IMR-90 (cell line): ENCODE data around the gene SLC2A10. TPM values are rescaled to one million over a fixed set of nuclear protein-coding genes. Genes with fewer than 3 reads are reported as not detected.

Source experiments
- ATAC-seq: fragments of 200-7000 bp; cut with Tn5 transposase; 2 replicates; pipeline ENCODE4 v1.9.1; 2020; ENCODE audit warnings: low read depth, mild to moderate bottlenecking, moderate library complexity
- BruUV-seq: library from RNA; stranded (reverse); fragments of 400-500 nt; replicated peaks from 2 replicates; lab custom pipeline; 2021; lab: Mats Ljungman, UMichigan
- CTCF ChIA-PET: fragments of 300-600 bp; formaldehyde crosslinking; extraction: SDS; loops from one replicate; lab custom pipeline; 2021; ENCODE audit warnings: antibody characterized with exemption; lab: Yijun Ruan, JAX
- POLR2A ChIA-PET: fragments of 300-600 bp; sonication (Branson Sonifier 250); formaldehyde crosslinking; loops from one replicate; lab custom pipeline; 2022; ENCODE audit warnings: antibody characterized with exemption; ENCODE audit not compliant: unreplicated experiment; lab: Charles Lee
- DNase-seq: peaks from one replicate; pipeline ENCODE4 v3.0.0; 2013
- H2AFZ ChIP-seq: replicated peaks from 2 replicates; pipeline ENCODE3; 2013; ENCODE audit warnings: low read length, mild to moderate bottlenecking; ENCODE audit not compliant: poor library complexity
- H2AK5ac ChIP-seq: 2 replicates; pipeline ENCODE4 v1.6.1; 2013; ENCODE audit warnings: low read depth, low read length, inconsistent platforms
- H2AK9ac ChIP-seq: replicated peaks from 2 replicates; pipeline ENCODE3; 2013; ENCODE audit warnings: mild to moderate bottlenecking, low read depth, low read length, moderate library complexity; ENCODE audit not compliant: poor library complexity
- H2BK120ac ChIP-seq: 2 replicates; pipeline ENCODE4 v1.6.1; 2013; ENCODE audit warnings: low read depth, low read length, inconsistent platforms
- H2BK15ac ChIP-seq: 3 replicates; pipeline ENCODE4 v1.6.1; 2013; ENCODE audit warnings: low read depth, low read length, inconsistent platforms
- H2BK20ac ChIP-seq: 2 replicates; pipeline ENCODE4 v1.6.1; 2013; ENCODE audit warnings: low read depth, mild to moderate bottlenecking, inconsistent platforms, low read length, moderate library complexity
- H2BK5ac ChIP-seq: 2 replicates; pipeline ENCODE4 v1.6.1; 2013; ENCODE audit warnings: mild to moderate bottlenecking, low read depth, low read length, inconsistent platforms; ENCODE audit not compliant: poor library complexity, severe bottlenecking
- H3K14ac ChIP-seq: replicated peaks from 2 replicates; pipeline ENCODE4 v1.6.1; 2013; ENCODE audit warnings: low read depth, low read length, inconsistent platforms
- H3K18ac ChIP-seq: 2 replicates; pipeline ENCODE4 v1.6.1; 2013; ENCODE audit warnings: low read depth, low read length, control low read depth
- H3K23ac ChIP-seq: 2 replicates; pipeline ENCODE4 v1.6.1; 2013; ENCODE audit warnings: low read depth, low read length, inconsistent platforms
- H3K27ac ChIP-seq: 2 replicates; pipeline ENCODE4 v1.5.1; 2013; ENCODE audit warnings: mild to moderate bottlenecking, control low read depth, low read length; ENCODE audit not compliant: insufficient read depth
- H3K27me3 ChIP-seq: 2 replicates; pipeline ENCODE4 v1.6.1; 2013; ENCODE audit warnings: low read length; ENCODE audit not compliant: control insufficient read depth, insufficient read depth
- H3K36me3 ChIP-seq: 2 replicates; pipeline ENCODE4 v1.6.1; 2013; ENCODE audit warnings: low read length, mixed read lengths; ENCODE audit not compliant: control insufficient read depth, insufficient read depth
- H3K4ac ChIP-seq: 2 replicates; pipeline ENCODE4 v1.6.1; 2013; ENCODE audit warnings: low read depth, low read length, inconsistent platforms
- H3K4me1 ChIP-seq: 2 replicates; pipeline ENCODE4 v1.6.1; 2013; ENCODE audit warnings: low read length, mixed read lengths; ENCODE audit not compliant: control insufficient read depth, insufficient read depth
- H3K4me2 ChIP-seq: 2 replicates; pipeline ENCODE4 v1.6.1; 2013; ENCODE audit warnings: low read depth, mild to moderate bottlenecking, control low read depth, low read length, moderate library complexity
- H3K4me3 ChIP-seq: 2 replicates; pipeline ENCODE4 v1.5.1; 2013; ENCODE audit warnings: low read depth, mild to moderate bottlenecking, control low read depth, low read length, moderate library complexity; ENCODE audit not compliant: insufficient read depth
- H3K56ac ChIP-seq: 2 replicates; pipeline ENCODE4 v1.6.1; 2013; ENCODE audit warnings: low read length, inconsistent platforms; ENCODE audit not compliant: insufficient read depth; ENCODE audit errors: extremely low read depth
- H3K79me1 ChIP-seq, 2 experiments: 2 replicates each; pipeline ENCODE4 v1.6.1; 2013; ENCODE audit warnings: low read length in 2 of 2, inconsistent platforms in 1 of 2, low read depth in 1 of 2
- H3K9ac ChIP-seq: 2 replicates; pipeline ENCODE4 v1.6.1; 2013; ENCODE audit warnings: low read depth, low read length, control low read depth
- H3K9me1 ChIP-seq: 2 replicates; pipeline ENCODE4 v1.6.1; 2013; ENCODE audit warnings: low read length, inconsistent platforms; ENCODE audit not compliant: insufficient read depth
- H3K9me3 ChIP-seq: 2 replicates; pipeline ENCODE4 v1.6.1; 2013; ENCODE audit warnings: low read length; ENCODE audit not compliant: control insufficient read depth, insufficient read depth
- H4K20me1 ChIP-seq: 2 replicates; pipeline ENCODE4 v1.6.1; 2013; ENCODE audit warnings: low read length, inconsistent platforms; ENCODE audit not compliant: insufficient read depth
- H4K5ac ChIP-seq: 2 replicates; pipeline ENCODE4 v1.6.1; 2013; ENCODE audit warnings: mild to moderate bottlenecking, low read depth, low read length, control low read depth
- H4K8ac ChIP-seq, 2 experiments: 2 replicates each; pipeline ENCODE4 v1.6.1; 2013; ENCODE audit warnings: low read depth in 2 of 2, low read length in 2 of 2, control low read depth in 1 of 2, inconsistent platforms in 1 of 2
- H4K91ac ChIP-seq: 2 replicates; pipeline ENCODE4 v1.6.1; 2013; ENCODE audit warnings: low read depth, low read length, inconsistent platforms; ENCODE audit not compliant: insufficient read depth
- BHLHE40 ChIP-seq: fragments of 150-350 bp; IDR thresholded peaks from 2 replicates; pipeline ENCODE4 v1.6.1; 2016; ENCODE audit warnings: mild to moderate bottlenecking, low read depth, low read length
- CEBPB ChIP-seq: IDR thresholded peaks from 2 replicates; pipeline ENCODE4 v1.6.1; 2012; ENCODE audit warnings: low read depth, low read length, improper control_type of control experiment
- CHD1 ChIP-seq: IDR thresholded peaks from 2 replicates; pipeline ENCODE4 v1.6.1; 2012; ENCODE audit warnings: low read depth, low read length, improper control_type of control experiment
- CTCF ChIP-seq: conservative IDR thresholded peaks from 2 replicates; pipeline ENCODE4 v1.5.1; 2012; ENCODE audit warnings: mild to moderate bottlenecking, low read depth, low read length, improper control_type of control experiment
- FOS ChIP-seq: fragments of 150-350 bp; IDR thresholded peaks from 2 replicates; pipeline ENCODE4 v1.6.1; 2016; ENCODE audit warnings: low read depth, low read length
- MAFK ChIP-seq: IDR thresholded peaks from 2 replicates; pipeline ENCODE4 v1.6.1; 2012; ENCODE audit warnings: low read depth, low read length, improper control_type of control experiment
- MAZ ChIP-seq: IDR thresholded peaks from 2 replicates; pipeline ENCODE4 v1.6.1; 2012; ENCODE audit warnings: low read depth, mild to moderate bottlenecking, low read length, improper control_type of control experiment, moderate library complexity, borderline replicate concordance
- MXI1 ChIP-seq: IDR thresholded peaks from 2 replicates; pipeline ENCODE4 v1.6.1; 2012; ENCODE audit warnings: low read depth, mild to moderate bottlenecking, low read length, moderate library complexity, borderline replicate concordance
- NFE2L2 ChIP-seq: fragments of 150-350 bp; IDR thresholded peaks from 2 replicates; pipeline ENCODE4 v1.6.1; 2016; ENCODE audit warnings: low read depth, mild to moderate bottlenecking, low read length
- RAD21 ChIP-seq: IDR thresholded peaks from 2 replicates; pipeline ENCODE4 v1.6.1; 2012; ENCODE audit warnings: low read length, improper control_type of control experiment
- RCOR1 ChIP-seq: IDR thresholded peaks from 2 replicates; pipeline ENCODE4 v1.6.1; 2012; ENCODE audit warnings: mild to moderate bottlenecking, low read length, improper control_type of control experiment; ENCODE audit not compliant: insufficient replicate concordance
- RFX5 ChIP-seq: IDR thresholded peaks from 2 replicates; pipeline ENCODE4 v1.8.0; 2012; ENCODE audit warnings: low read depth, mild to moderate bottlenecking, low read length, moderate library complexity
- SMC3 ChIP-seq: fragments of 150-350 bp; IDR thresholded peaks from 2 replicates; pipeline ENCODE4 v1.6.1; 2016; ENCODE audit warnings: low read depth, mild to moderate bottlenecking, antibody characterized with exemption, low read length, moderate library complexity
- USF2 ChIP-seq: fragments of 150-350 bp; IDR thresholded peaks from 2 replicates; pipeline ENCODE4 v1.6.1; 2017; ENCODE audit warnings: mild to moderate bottlenecking, antibody characterized with exemption, low read length, low read depth
- WGBS, 2 experiments: methylation state at CpG; one replicate each; pipeline versions ENCODE4 v1.1.5 to v1.1.7; 2013; ENCODE audit warnings: missing lambda C conversion rate in 2 of 2; ENCODE audit not compliant: insufficient read length in 1 of 2; ENCODE audit errors: extremely low coverage in 2 of 2; 5-methylcytosine and 5-hydroxymethylcytosine counted together
- dilution Hi-C: fragments of 300-500 bp; cut with HindIII; formaldehyde crosslinking; loops from one replicate; pipeline ENCODE4 v1.14.3; 2018; ENCODE audit warnings: low sequenced_read_pairs; ENCODE audit not compliant: unreplicated experiment
- in situ Hi-C: fragments of 300-500 bp; cut with MboI; formaldehyde crosslinking; loops from 3 replicates; pipeline ENCODE4 v1.14.3; 2019; ENCODE audit warnings: low sequenced_read_pairs, inconsistent platforms, mixed read lengths
- intact Hi-C: fragments of 100-400 bp; cut with micrococcal nuclease; formaldehyde crosslinking; loops from 2 replicates; pipeline ENCODE4 v1.10.0; 2022
- polyA plus RNA-seq, 3 experiments: library from polyadenylated mRNA; depleted of rRNA; stranded (reverse); fragments of >200 nt; gene quantifications; 2 replicates each; pipeline ENCODE4 v1.2.3, GENCODE V29; 2012; ENCODE audit warnings: low replicate concordance in 1 of 3
- total RNA-seq: library from RNA; depleted of rRNA; stranded (reverse); fragments of >200 nt; gene quantifications from 2 replicates; pipeline ENCODE4 v1.2.3, GENCODE V29; 2012

SLC2A10 gene
- total and polyA plus RNA-seq, 2 of the 4 experiments (the other 2 are of a cell fraction): 15.2 to 22.0 TPM

- Histone ChIP-seq H2BK120ac (no peak overlapping the region), H2AFZ (no peak overlapping the region)
Measured at GRCh38 chr20:46672543-46673148, 36.8 kb upstream of the SLC2A10 start.

More at GRCh38 chr20:46672543-46673148, 36.8 kb upstream of the SLC2A10 start:
- Histone ChIP-seq H4K5ac (no peak overlapping the region), H3K23ac (no peak overlapping the region), H3K36me3 (no peaks in the 10 kb centered on the region), H4K8ac (no peak overlapping the region), H3K79me1 (no peaks in the 10 kb centered on the region), H3K4me1 (no peaks in the 10 kb centered on the region), H3K9me3 (peaks cover 15% of the 10 kb centered on the region), H3K4me2 (no peak overlapping the region), H3K18ac (no peak overlapping the region), H3K27ac (no peak overlapping the region), H2BK20ac (no peak overlapping the region), H3K4me3 (no peak overlapping the region), H3K27me3 (no peaks in the 10 kb centered on the region), H4K91ac (no peak overlapping the region), H3K9ac (no peak overlapping the region), H2BK5ac (no peak overlapping the region), H2BK15ac (no peak overlapping the region), H2AK9ac (no peak overlapping the region), H3K9me1 (no peaks in the 10 kb centered on the region), H2AK5ac (no peak overlapping the region), H3K56ac (no peak overlapping the region), H4K20me1 (no peaks in the 10 kb centered on the region; the same call in 1 of the 2 replicates), H3K14ac (no peak overlapping the region), H3K4ac (no peak overlapping the region)
- BruUV-seq: no TSS peak
- intact Hi-C loops: no loop called here
- TF ChIP-seq CHD1: no peak
- no peak for TF ChIP-seq CTCF
- TF ChIP-seq NFE2L2: no peak
- no peak for TF ChIP-seq MAFK
- TF ChIP-seq MAZ: no peak
- TF ChIP-seq FOS: no peak
- TF ChIP-seq RFX5: no peak
- TF ChIP-seq MXI1: no peak
- no peak for TF ChIP-seq BHLHE40
- no peak for TF ChIP-seq SMC3
- TF ChIP-seq RAD21: no peak
- no peak for TF ChIP-seq CEBPB
- TF ChIP-seq USF2: no peak
- TF ChIP-seq RCOR1: no peak
- ChIA-PET POLR2A (no interaction called here), CTCF (no interaction called here)
- DNase-seq (no peak), ATAC-seq (no peak)
- dilution Hi-C loops: no loop called here
- in situ Hi-C loops: no loop called here
- 72% methylated on average over 2 of the region's 5 CpGs; no CpG with 5 or more reads in 1 of the 2 experiments for WGBS, 2 experiments
